HepG2 (cell line): ENCODE results near the gene PACSIN1. TPM values are rescaled to one million over a fixed set of nuclear protein-coding genes. Genes with fewer than 3 reads are reported as not detected.

Experiments used
- ATAC-seq: fragments of 200-7000 bp; cut with Tn5 transposase; 3 replicates; pipeline ENCODE4 v1.9.1; 2020; ENCODE audit warnings: mild to moderate bottlenecking, moderate library complexity
- BruUV-seq: library from RNA; stranded (reverse); fragments of 400-500 nt; replicated peaks from 2 replicates; lab custom pipeline; 2021; lab: Mats Ljungman, UMichigan
- CTCF ChIA-PET: fragments of 300-600 bp; formaldehyde crosslinking; extraction: SDS; loops from one replicate; lab custom pipeline; 2021; ENCODE audit warnings: low total read pairs, inconsistent platforms, low intra/inter-chr PET ratio; lab: Yijun Ruan, JAX
- POLR2A ChIA-PET: fragments of 350-600 bp; sonication (Branson Sonifier 250); formaldehyde crosslinking; loops from one replicate; lab custom pipeline; 2020; ENCODE audit warnings: antibody characterized with exemption, inconsistent platforms; lab: Yijun Ruan, JAX
- DNase-seq: peaks from one replicate; pipeline ENCODE4 v3.0.0-alpha.2; 2015; ENCODE audit warnings: low spot score
- FAIRE-seq: peaks from 3 replicates; lab custom pipeline; 2011; peaks lifted over from hg19 to GRCh38; lab: Jason Lieb, UNC
- H2AFZ ChIP-seq: one replicate; pipeline ENCODE4 v1.6.1; 2011; ENCODE audit warnings: low read length, inconsistent platforms
- H3K27ac ChIP-seq: fragments of 300-600 bp; 3 replicates; pipeline ENCODE4 v1.8.0; 2011; ENCODE audit warnings: mixed run types, mild to moderate bottlenecking, mixed read lengths, low read length, inconsistent platforms; ENCODE audit not compliant: insufficient read depth; ENCODE audit errors: extremely low read length
- H3K27me3 ChIP-seq, 2 experiments: fragments of 200-600 bp in 1 of 2; 2 replicates in 1 of 2; 3 replicates in 1 of 2; pipeline versions ENCODE4 v1.6.0 to v1.8.0; 2011; ENCODE audit warnings: low read length in 2 of 2, mild to moderate bottlenecking in 2 of 2, moderate library complexity in 2 of 2, inconsistent platforms in 1 of 2; ENCODE audit not compliant: insufficient read depth in 2 of 2, control insufficient read depth in 1 of 2
- H3K36me3 ChIP-seq, 2 experiments: fragments of 200-600 bp in 1 of 2; replicated peaks in 1 of 2; 2 replicates in 1 of 2; 3 replicates in 1 of 2; pipeline versions ENCODE4 v1.5.1 to v1.8.0; 2011; ENCODE audit warnings: low read length in 2 of 2, inconsistent platforms in 1 of 2; ENCODE audit not compliant: insufficient read depth in 2 of 2, control insufficient read depth in 1 of 2
- H3K4me1 ChIP-seq: 2 replicates; pipeline ENCODE4 v1.5.1; 2012; ENCODE audit warnings: low read length, inconsistent platforms; ENCODE audit not compliant: insufficient read depth
- H3K4me2 ChIP-seq: 2 replicates; pipeline ENCODE4 v1.6.0; 2011; ENCODE audit warnings: low read depth, low read length, inconsistent platforms
- H3K4me3 ChIP-seq, 3 experiments: fragments of 200-600 bp in 1 of 3; sonication (generic), shearing (Covaris generic) in 1 of 3; replicated peaks in 1 of 3; 2 replicates each; pipeline ENCODE4 v1.5.1; 2011 to 2016; ENCODE audit warnings: low read length in 3 of 3, inconsistent platforms in 2 of 3, low read depth in 2 of 3, mild to moderate bottlenecking in 2 of 3, control low read depth in 1 of 3, mixed read lengths in 1 of 3; ENCODE audit not compliant: insufficient read depth in 1 of 3
- H3K79me2 ChIP-seq: one replicate; pipeline ENCODE4 v1.6.1; 2011; ENCODE audit warnings: low read length, inconsistent platforms; ENCODE audit not compliant: insufficient read depth
- H3K9ac ChIP-seq: 2 replicates; pipeline ENCODE4 v1.6.0; 2011; ENCODE audit warnings: mild to moderate bottlenecking, low read depth, low read length, inconsistent platforms; ENCODE audit not compliant: insufficient read depth
- H3K9me3 ChIP-seq: 2 replicates; pipeline ENCODE4 v1.5.1; 2012; ENCODE audit warnings: mild to moderate bottlenecking, low read length
- H4K20me1 ChIP-seq: 2 replicates; pipeline ENCODE4 v1.6.0; 2011; ENCODE audit warnings: inconsistent platforms, mild to moderate bottlenecking, low read length, moderate library complexity; ENCODE audit not compliant: insufficient read depth
- DDIT3 ChIP-seq: sonication (generic); formaldehyde crosslinking; IDR thresholded peaks from 2 replicates; pipeline ENCODE4 v1.4.0; 2020; ENCODE audit warnings: mild to moderate bottlenecking, missing genetic modification reagents
- ETV6 ChIP-seq: sonication (generic); formaldehyde crosslinking; conservative IDR thresholded peaks from 2 replicates; pipeline ENCODE4 v1.4.0; 2020; ENCODE audit warnings: missing genetic modification reagents
- GFI1 ChIP-seq: sonication (generic); formaldehyde crosslinking; IDR thresholded peaks from 2 replicates; pipeline ENCODE4 v1.5.0; 2020; ENCODE audit warnings: missing genetic modification reagents, mild to moderate bottlenecking, borderline replicate concordance
- MBD4 ChIP-seq: IDR thresholded peaks from 2 replicates; pipeline ENCODE4 v1.6.1; 2012; ENCODE audit warnings: low read length, inconsistent platforms, borderline replicate concordance
- NFIC ChIP-seq: IDR thresholded peaks from 2 replicates; pipeline ENCODE4 v1.6.1; 2012; ENCODE audit warnings: mild to moderate bottlenecking, low read length, inconsistent platforms
- NR3C1 ChIP-seq: sonication (generic); formaldehyde crosslinking; IDR thresholded peaks from 2 replicates; pipeline ENCODE4 v1.4.0; 2020; ENCODE audit warnings: missing genetic modification reagents
- PTBP1 ChIP-seq: fragments of 200-400 bp; formaldehyde crosslinking; IDR thresholded peaks from 2 replicates; pipeline ENCODE4 v1.6.1; 2018; ENCODE audit warnings: low read length, low read depth; ENCODE audit not compliant: poor library complexity, severe bottlenecking
- RFXANK ChIP-seq: IDR thresholded peaks from 2 replicates; pipeline ENCODE4 v1.6.1; 2016
- SIX1 ChIP-seq: sonication (generic); formaldehyde crosslinking; IDR thresholded peaks from 2 replicates; pipeline ENCODE4 v1.4.0; 2020; ENCODE audit warnings: missing genetic modification reagents, borderline replicate concordance
- THAP7 ChIP-seq: sonication (generic); formaldehyde crosslinking; IDR thresholded peaks from 2 replicates; pipeline ENCODE4 v1.8.1; 2023; ENCODE audit warnings: mild to moderate bottlenecking, missing genetic modification reagents
- TMF1 ChIP-seq: sonication (generic); formaldehyde crosslinking; IDR thresholded peaks from 2 replicates; pipeline ENCODE4 v1.8.1; 2022; ENCODE audit warnings: low read depth, missing genetic modification reagents
- ZBTB44 ChIP-seq: sonication (generic); formaldehyde crosslinking; IDR thresholded peaks from 2 replicates; pipeline ENCODE4 v1.4.0; 2020; ENCODE audit warnings: missing genetic modification reagents
- ZBTB7B ChIP-seq: sonication (generic); formaldehyde crosslinking; IDR thresholded peaks from 2 replicates; pipeline ENCODE4 v1.4.0; 2020; ENCODE audit warnings: missing genetic modification reagents
- ZNF280B ChIP-seq: sonication (generic); formaldehyde crosslinking; IDR thresholded peaks from 2 replicates; pipeline ENCODE4 v1.5.0; 2020; ENCODE audit warnings: missing genetic modification reagents, mild to moderate bottlenecking, borderline replicate concordance
- ZNF282 ChIP-seq: fragments of 450-650 bp; IDR thresholded peaks from 2 replicates; pipeline ENCODE4 v1.6.1; 2018; ENCODE audit not compliant: partially characterized antibody
- ZNF362 ChIP-seq: sonication (generic); formaldehyde crosslinking; IDR thresholded peaks from 2 replicates; pipeline ENCODE4 v1.4.0; 2020; ENCODE audit warnings: missing genetic modification reagents, mild to moderate bottlenecking, borderline replicate concordance
- ZNF605 ChIP-seq: sonication (generic); formaldehyde crosslinking; IDR thresholded peaks from 2 replicates; pipeline ENCODE4 v1.8.0; 2022; ENCODE audit warnings: mild to moderate bottlenecking, missing genetic modification reagents
- ZZZ3 ChIP-seq: sonication (generic); formaldehyde crosslinking; IDR thresholded peaks from 2 replicates; pipeline ENCODE4 v1.4.0; 2020; ENCODE audit warnings: missing genetic modification reagents, mild to moderate bottlenecking, borderline replicate concordance
- WGBS: methylation state at CpG from one replicate; pipeline ENCODE4 v1.1.6; 2017; ENCODE audit warnings: low lambda C conversion rate; 5-methylcytosine and 5-hydroxymethylcytosine counted together
- in situ Hi-C: cut with HindIII; loops from 2 replicates; pipeline ENCODE4 v1.10.0; 2017; ENCODE audit warnings: low pct_unique_long_range_greater_than_20kb; ENCODE audit not compliant: extremely low pct_ligation_motif_present
- intact Hi-C: fragments of 100-400 bp; cut with micrococcal nuclease; formaldehyde crosslinking; loops from one replicate; pipeline ENCODE4 v1.10.0; 2022; ENCODE audit not compliant: unreplicated experiment
- polyA plus RNA-seq, 8 experiments: library from polyadenylated mRNA; depleted of rRNA in 3 of 8; stranded (reverse) in 7 of 8; unstranded in 1 of 8; fragments of >200 nt; fragmentation: Illumina TruSeq in 4 of 8; extraction: Trizol in 4 of 8; gene quantifications; 2 replicates each; pipeline versions ENCODE4 v1.2.1 to v1.2.3, GENCODE V29; 2011 to 2016; ENCODE audit warnings: low read depth in 4 of 8, missing spikeins in 1 of 8, mixed read lengths in 1 of 8; ENCODE audit not compliant: insufficient read depth in 1 of 8
- total RNA-seq, 5 experiments: library from RNA; depleted of rRNA; stranded (reverse); fragments of >200 nt; fragmentation: Illumina TruSeq; extraction: Trizol; gene quantifications; 2 replicates each; pipeline ENCODE4 v1.2.3, GENCODE V29; 2016; ENCODE audit warnings: low read depth in 1 of 5

Gene PACSIN1
- total and polyA plus RNA-seq, 2 of the 13 experiments (the other 11 are each of a cell fraction or from before 2014, with no cell fraction given): not detected

- TF ChIP-seq DDIT3 (CRISPR knock-in tag) (no peak), GFI1 (CRISPR knock-in tag) (no peak), ZBTB7B (no peak), RFXANK (CRISPR knock-in tag) (no peak), ZNF280B (CRISPR knock-in tag) (no peak), ZNF605 (CRISPR knock-in tag) (no peak)
These were observed 66.4 kb downstream of the PACSIN1 start (continued) for GRCh38 chr6:34532230-34532629.

- H4K20me1 ChIP-seq: no peaks in the 10 kb centered on the region
- no peak for FAIRE-seq
- no peak overlapping the region for H3K9ac ChIP-seq
- in situ Hi-C loops: no loop called here
- H2AFZ ChIP-seq: no peak overlapping the region
- BruUV-seq: no TSS peak
- peaks cover 20 to 62% of the 10 kb centered on the region in 2 experiments; a peak in 4 of 5 replicates for H3K27me3 ChIP-seq
- POLR2A ChIA-PET: no interaction called here
- H3K9me3 ChIP-seq: no peaks in the 10 kb centered on the region
- no peaks in the 10 kb centered on the region for H3K79me2 ChIP-seq
- DNase-seq: no peak
- H3K4me3 ChIP-seq: no peak overlapping the region
- no peaks in the 10 kb centered on the region for H3K36me3 ChIP-seq
- TF ChIP-seq PTBP1 (no peak), SIX1 (CRISPR knock-in tag) (no peak), MBD4 (no peak), ZNF362 (no peak), ETV6 (CRISPR knock-in tag) (no peak), ZNF282 (no peak), NFIC (no peak), TMF1 (CRISPR knock-in tag) (no peak), NR3C1 (CRISPR knock-in tag) (no peak), ZBTB44 (no peak), ZZZ3 (CRISPR knock-in tag) (no peak), THAP7 (CRISPR knock-in tag) (no peak)
- no peak for ATAC-seq
- intact Hi-C loops: no loop called here
- no peak overlapping the region for H3K27ac ChIP-seq
- no peak overlapping the region for H3K4me2 ChIP-seq
- CTCF ChIA-PET: no interaction called here
- WGBS: 19% methylated on average over 6 of the region's 6 CpGs
- H3K4me1 ChIP-seq: peaks cover 9% of the 10 kb centered on the region; the same call in 1 of the 2 replicates
These were observed 68.3 kb downstream of the PACSIN1 start for GRCh38 chr6:34534146-34534545.
